OCI-LY3 (cell line): ENCODE data around the gene SORBS1.

Source experiments
- H2AFZ ChIP-seq: fragments of 200-600, 300-600 bp; shearing (Covaris generic); 2 replicates; pipeline ENCODE4 v1.6.0; 2014; ENCODE audit warnings: antibody characterized with exemption, low read depth, low read length
- H3K27ac ChIP-seq: fragments of 200-600, 300-600 bp; sonication (generic); 2 replicates; pipeline ENCODE4 v1.5.1; 2014; ENCODE audit warnings: mild to moderate bottlenecking, low read length, moderate library complexity, mixed read lengths
- H3K27me3 ChIP-seq: fragments of 200-600, 300-600 bp; sonication (generic); 2 replicates; pipeline ENCODE4 v1.6.1; 2014; ENCODE audit warnings: low read depth, low read length, mixed read lengths
- H3K36me3 ChIP-seq: fragments of 200-600, 300-600 bp; sonication (generic); replicated peaks from 2 replicates; pipeline ENCODE3; 2014; ENCODE audit warnings: low read depth, low read length, mixed read lengths
- H3K4me1 ChIP-seq: fragments of 300-600, 200-600 bp; sonication (generic); 2 replicates; pipeline ENCODE4 v1.6.1; 2014; ENCODE audit warnings: low read length, mixed read lengths
- H3K4me2 ChIP-seq: fragments of 200-600, 300-600 bp; sonication (generic); 2 replicates; pipeline ENCODE4 v1.6.1; 2014; ENCODE audit warnings: low read length, mixed read lengths
- H3K4me3 ChIP-seq: fragments of 300-600, 200-600 bp; sonication (generic); 2 replicates; pipeline ENCODE4 v1.5.1; 2014; ENCODE audit warnings: antibody characterized with exemption, mild to moderate bottlenecking, low read length, moderate library complexity
- H3K79me2 ChIP-seq: fragments of 300-600, 200-600 bp; shearing (Covaris generic); 2 replicates; pipeline ENCODE4 v1.6.1; 2014; ENCODE audit warnings: mild to moderate bottlenecking, low read length, mixed read lengths
- H3K9ac ChIP-seq: fragments of 300-600, 200-600 bp; shearing (Covaris generic); 2 replicates; pipeline ENCODE4 v1.6.0; 2014; ENCODE audit warnings: mild to moderate bottlenecking, low read length, moderate library complexity
- H3K9me3 ChIP-seq: fragments of 200-600, 300-600 bp; shearing (Covaris generic); 2 replicates; pipeline ENCODE4 v1.6.1; 2014; ENCODE audit warnings: low read length, mixed read lengths; ENCODE audit not compliant: insufficient read depth
- H4K20me1 ChIP-seq: fragments of 200-600, 300-600 bp; sonication (generic); 2 replicates; pipeline ENCODE4 v1.6.1; 2016; ENCODE audit warnings: low read length, mixed read lengths; ENCODE audit not compliant: insufficient read depth
- EZH2phosphoT487 ChIP-seq: fragments of 200-600 bp; shearing (Covaris generic); IDR thresholded peaks from 2 replicates; pipeline ENCODE4 v1.6.1; 2018; ENCODE audit warnings: antibody characterized with exemption, mixed run types, low read depth
- TF ChIP-seq, protein P1 (sequence below): fragments of 200-600, 300-600 bp; sonication (generic); IDR thresholded peaks from 2 replicates; pipeline ENCODE4 v1.5.1; 2014; ENCODE audit warnings: antibody characterized with exemption, low read length, low read depth

The SORBS1 gene

DNA sequence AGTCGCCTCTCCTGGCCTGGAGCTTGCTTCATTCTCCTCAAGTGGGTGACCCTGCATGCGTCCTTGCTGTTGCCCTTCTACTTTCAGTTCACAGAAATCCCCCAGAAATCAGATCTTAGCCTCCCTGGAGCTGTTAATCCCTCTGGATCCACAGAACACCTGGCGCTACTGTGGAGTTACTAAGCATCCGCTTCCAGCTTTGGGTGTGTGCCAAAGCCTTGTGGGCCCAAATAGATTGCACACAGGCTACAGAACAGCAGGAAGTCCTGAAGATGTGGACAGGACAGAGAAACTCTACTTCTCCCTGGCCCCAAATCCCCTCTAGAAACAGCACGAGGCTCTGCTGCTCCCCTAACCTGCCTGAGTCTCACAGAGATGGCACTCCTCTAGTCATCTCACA, 233.8 kb downstream of the SORBS1 start:
- TF ChIP-seq EZH2phosphoT487, result no peak
- TF ChIP-seq, protein P1, sequence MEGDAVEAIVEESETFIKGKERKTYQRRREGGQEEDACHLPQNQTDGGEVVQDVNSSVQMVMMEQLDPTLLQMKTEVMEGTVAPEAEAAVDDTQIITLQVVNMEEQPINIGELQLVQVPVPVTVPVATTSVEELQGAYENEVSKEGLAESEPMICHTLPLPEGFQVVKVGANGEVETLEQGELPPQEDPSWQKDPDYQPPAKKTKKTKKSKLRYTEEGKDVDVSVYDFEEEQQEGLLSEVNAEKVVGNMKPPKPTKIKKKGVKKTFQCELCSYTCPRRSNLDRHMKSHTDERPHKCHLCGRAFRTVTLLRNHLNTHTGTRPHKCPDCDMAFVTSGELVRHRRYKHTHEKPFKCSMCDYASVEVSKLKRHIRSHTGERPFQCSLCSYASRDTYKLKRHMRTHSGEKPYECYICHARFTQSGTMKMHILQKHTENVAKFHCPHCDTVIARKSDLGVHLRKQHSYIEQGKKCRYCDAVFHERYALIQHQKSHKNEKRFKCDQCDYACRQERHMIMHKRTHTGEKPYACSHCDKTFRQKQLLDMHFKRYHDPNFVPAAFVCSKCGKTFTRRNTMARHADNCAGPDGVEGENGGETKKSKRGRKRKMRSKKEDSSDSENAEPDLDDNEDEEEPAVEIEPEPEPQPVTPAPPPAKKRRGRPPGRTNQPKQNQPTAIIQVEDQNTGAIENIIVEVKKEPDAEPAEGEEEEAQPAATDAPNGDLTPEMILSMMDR, result no peak
- H3K27me3 ChIP-seq, result peaks cover 5% of the 10 kb centered on the region; the same call in 1 of the 2 replicates
- no peaks in the 10 kb centered on the region for H4K20me1 ChIP-seq
- no peak overlapping the region for H3K4me3 ChIP-seq
- H3K9me3 ChIP-seq, result no peaks in the 10 kb centered on the region
- no peaks in the 10 kb centered on the region for H3K4me1 ChIP-seq
- no peaks in the 10 kb centered on the region for H3K36me3 ChIP-seq
- no peak overlapping the region for H3K27ac ChIP-seq
- H3K9ac ChIP-seq, result no peak overlapping the region
- H3K4me2 ChIP-seq, result no peak overlapping the region
- H3K79me2 ChIP-seq, result no peaks in the 10 kb centered on the region
- H2AFZ ChIP-seq, result no peak overlapping the region

DNA sequence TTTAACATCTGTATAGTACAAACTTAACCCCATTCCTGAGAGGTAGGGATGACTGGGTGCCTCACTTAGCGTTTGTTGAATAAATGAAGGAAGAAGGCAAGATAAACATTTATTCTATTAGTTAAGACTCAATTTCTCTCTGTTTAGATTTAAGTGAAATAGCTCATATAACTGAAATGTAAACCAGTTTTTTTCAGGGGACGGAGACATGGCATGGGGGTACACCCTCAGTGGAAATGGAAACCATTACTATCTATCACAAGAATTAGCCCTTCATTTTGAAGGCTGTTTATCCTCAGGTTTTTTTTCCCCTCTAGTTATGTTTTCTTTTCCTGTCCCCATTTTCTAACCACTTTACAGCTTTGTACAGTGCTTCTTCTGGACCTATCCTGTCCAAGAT, 234.8 kb downstream of the SORBS1 start:
- Histone ChIP-seq H3K79me2 (no peaks in the 10 kb centered on the region), H3K27ac (no peak overlapping the region), H3K9me3 (no peaks in the 10 kb centered on the region), H3K9ac (no peak overlapping the region), H3K4me1 (no peaks in the 10 kb centered on the region), H3K27me3 (peaks cover 5% of the 10 kb centered on the region; the same call in 1 of the 2 replicates), H3K4me2 (no peak overlapping the region), H3K4me3 (no peak overlapping the region), H4K20me1 (no peaks in the 10 kb centered on the region), H2AFZ (no peak overlapping the region), H3K36me3 (no peaks in the 10 kb centered on the region)
- TF ChIP-seq, protein P1, result no peak
- TF ChIP-seq EZH2phosphoT487, result no peak

DNA sequence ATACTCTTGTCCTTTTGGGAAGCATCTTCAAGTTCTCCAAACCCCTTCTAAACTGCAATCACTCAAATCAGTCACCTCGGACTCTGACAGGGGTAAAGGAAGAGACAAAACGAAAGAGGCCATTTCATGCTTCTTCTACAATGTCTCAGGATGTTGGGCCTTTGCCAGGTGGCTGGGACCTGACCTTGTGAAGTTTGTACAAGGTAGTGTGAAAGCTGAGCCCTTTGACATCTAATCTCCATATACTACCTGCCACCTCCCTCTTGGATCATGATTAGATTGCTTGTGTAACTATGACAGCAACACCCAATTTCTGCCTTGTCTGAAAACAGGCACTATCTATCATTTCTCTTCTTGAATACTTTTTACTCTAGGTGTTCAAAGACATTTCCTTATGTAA, 235.3 kb downstream of the SORBS1 start:
- no peaks in the 10 kb centered on the region for H3K79me2 ChIP-seq
- H3K4me3 ChIP-seq, result no peak overlapping the region
- H3K9ac ChIP-seq, result no peak overlapping the region
- no peak overlapping the region for H2AFZ ChIP-seq
- no peak overlapping the region for H3K4me2 ChIP-seq
- no peak overlapping the region for H3K27ac ChIP-seq
- no peaks in the 10 kb centered on the region for H3K9me3 ChIP-seq
- H3K4me1 ChIP-seq, result no peaks in the 10 kb centered on the region
- no peaks in the 10 kb centered on the region for H3K36me3 ChIP-seq
- no peak for TF ChIP-seq EZH2phosphoT487
- TF ChIP-seq, protein P1, result no peak
- H3K27me3 ChIP-seq, result peaks cover 5% of the 10 kb centered on the region; the same call in 1 of the 2 replicates
- no peaks in the 10 kb centered on the region for H4K20me1 ChIP-seq

DNA sequence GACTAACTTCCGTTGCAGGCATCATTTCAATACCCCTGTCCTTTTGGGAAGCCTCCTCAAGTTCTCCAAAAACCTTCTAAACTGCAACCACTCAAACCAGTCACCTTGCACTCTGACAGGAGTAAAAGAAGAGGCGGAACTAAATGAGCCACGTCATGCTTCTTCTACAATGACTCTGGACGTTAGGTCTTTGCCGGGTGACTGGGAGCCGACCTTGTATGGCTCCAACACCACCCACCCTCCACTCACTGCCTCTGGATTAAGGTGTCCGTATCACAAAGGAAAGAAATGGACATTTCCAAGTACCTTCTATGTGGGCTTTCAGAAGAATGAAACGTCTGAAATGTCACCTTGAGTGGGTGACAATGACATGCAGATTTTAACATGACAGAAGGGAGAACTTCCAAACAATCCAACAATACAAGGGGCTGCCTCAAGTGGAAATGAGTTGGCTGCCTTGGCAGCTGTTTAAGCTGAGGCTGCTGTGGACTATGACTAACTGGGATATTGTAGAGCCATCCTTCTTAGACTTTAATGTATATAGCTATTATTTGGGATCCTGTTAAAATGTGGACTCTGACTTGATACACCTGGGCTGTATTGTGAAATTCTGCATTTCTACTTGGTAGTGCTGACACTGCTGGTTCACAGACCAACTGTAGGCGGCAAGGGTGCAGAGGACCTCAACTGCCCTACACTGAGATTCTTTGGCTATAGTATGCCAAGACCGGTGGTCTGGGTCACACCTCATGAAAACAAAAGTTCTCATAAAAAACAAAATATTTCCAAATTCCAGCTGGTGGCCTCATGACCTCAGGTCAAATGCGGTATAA, 236.5 kb downstream of the SORBS1 start:
- Histone ChIP-seq H3K79me2 (no peaks in the 10 kb centered on the region), H3K27ac (no peak overlapping the region), H3K36me3 (no peaks in the 10 kb centered on the region), H2AFZ (no peak overlapping the region), H3K4me2 (no peak overlapping the region), H3K27me3 (peaks cover 5% of the 10 kb centered on the region; the same call in 1 of the 2 replicates), H4K20me1 (no peaks in the 10 kb centered on the region), H3K9ac (no peak overlapping the region), H3K9me3 (no peaks in the 10 kb centered on the region), H3K4me1 (no peaks in the 10 kb centered on the region), H3K4me3 (no peak overlapping the region)
- TF ChIP-seq EZH2phosphoT487, result no peak
- TF ChIP-seq, protein P1, result no peak
